Measurements from ENCODE around the gene NAB2. TPM values are rescaled to one million over a fixed set of nuclear protein-coding genes. Genes with fewer than 3 reads are reported as not detected.

Gene NAB2
- total and polyA plus RNA-seq, 10 of the 15 experiments (the other 5 are each of a cell fraction or from before 2014, with no cell fraction given), result 0.35 to 35.2 (median 15.3) TPM

GRCh38 chr12:57088354-57089270 is at the start of gene NAB2 (continued):
- TF ChIP-seq STAT1 (conservative IDR thresholded peaks at IDR 0.05) (no peak), MTA2 (IDR thresholded peaks at IDR 0.05; ENCODE audit: low read depth) (no peak), HCFC1 (IDR thresholded peaks at IDR 0.05; ENCODE audit: low read length) (no peak; the same call in 1 of the 2 replicates), MEF2A (IDR thresholded peaks at IDR 0.05; ENCODE audit: insufficient read depth, low read depth, low read length) (peak; percentile 51; the same call in 1 of the 2 replicates), EZH2 (IDR thresholded peaks at IDR 0.05; ENCODE audit: borderline replicate concordance, control insufficient read depth, low read depth, low read length) (no peak), CEBPZ (IDR thresholded peaks at IDR 0.05; ENCODE audit: low read depth, low read length) (no peak), PML (IDR thresholded peaks at IDR 0.05; ENCODE audit: low read length) (no peak), ZNF274 (IDR thresholded peaks at IDR 0.05; ENCODE audit: insufficient read depth, insufficient read length) (no peak), ZSCAN29 (IDR thresholded peaks at IDR 0.05) (no peak), CREM (IDR thresholded peaks at IDR 0.05; ENCODE audit: low read depth) (peak; percentile 50; the same call in 1 of the 2 replicates), BHLHE40 (IDR thresholded peaks at IDR 0.05; ENCODE audit: borderline replicate concordance in 1 of 2, low read depth in 2 of 2, low read length in 1 of 2) (peak; percentile 94 to 96), YY1 (IDR thresholded peaks at IDR 0.05; ENCODE audit: low read depth, low read length) (peak; percentile 45; the same call in 1 of the 2 replicates), GATAD2B (conservative IDR thresholded peaks at IDR 0.05; ENCODE audit: low read depth) (peak; percentile 33)
- TF ChIP-seq, protein P1, sequence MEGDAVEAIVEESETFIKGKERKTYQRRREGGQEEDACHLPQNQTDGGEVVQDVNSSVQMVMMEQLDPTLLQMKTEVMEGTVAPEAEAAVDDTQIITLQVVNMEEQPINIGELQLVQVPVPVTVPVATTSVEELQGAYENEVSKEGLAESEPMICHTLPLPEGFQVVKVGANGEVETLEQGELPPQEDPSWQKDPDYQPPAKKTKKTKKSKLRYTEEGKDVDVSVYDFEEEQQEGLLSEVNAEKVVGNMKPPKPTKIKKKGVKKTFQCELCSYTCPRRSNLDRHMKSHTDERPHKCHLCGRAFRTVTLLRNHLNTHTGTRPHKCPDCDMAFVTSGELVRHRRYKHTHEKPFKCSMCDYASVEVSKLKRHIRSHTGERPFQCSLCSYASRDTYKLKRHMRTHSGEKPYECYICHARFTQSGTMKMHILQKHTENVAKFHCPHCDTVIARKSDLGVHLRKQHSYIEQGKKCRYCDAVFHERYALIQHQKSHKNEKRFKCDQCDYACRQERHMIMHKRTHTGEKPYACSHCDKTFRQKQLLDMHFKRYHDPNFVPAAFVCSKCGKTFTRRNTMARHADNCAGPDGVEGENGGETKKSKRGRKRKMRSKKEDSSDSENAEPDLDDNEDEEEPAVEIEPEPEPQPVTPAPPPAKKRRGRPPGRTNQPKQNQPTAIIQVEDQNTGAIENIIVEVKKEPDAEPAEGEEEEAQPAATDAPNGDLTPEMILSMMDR (IDR thresholded peaks at IDR 0.05 in 2 of 3, conservative IDR thresholded peaks at IDR 0.05 in 1 of 3; ENCODE audit: control insufficient read depth in 2 of 3, extremely low read depth in 1 of 3, insufficient read depth in 1 of 3, low read depth in 3 of 3, low read length in 3 of 3), result no peak
- TF ChIP-seq, protein P2, sequence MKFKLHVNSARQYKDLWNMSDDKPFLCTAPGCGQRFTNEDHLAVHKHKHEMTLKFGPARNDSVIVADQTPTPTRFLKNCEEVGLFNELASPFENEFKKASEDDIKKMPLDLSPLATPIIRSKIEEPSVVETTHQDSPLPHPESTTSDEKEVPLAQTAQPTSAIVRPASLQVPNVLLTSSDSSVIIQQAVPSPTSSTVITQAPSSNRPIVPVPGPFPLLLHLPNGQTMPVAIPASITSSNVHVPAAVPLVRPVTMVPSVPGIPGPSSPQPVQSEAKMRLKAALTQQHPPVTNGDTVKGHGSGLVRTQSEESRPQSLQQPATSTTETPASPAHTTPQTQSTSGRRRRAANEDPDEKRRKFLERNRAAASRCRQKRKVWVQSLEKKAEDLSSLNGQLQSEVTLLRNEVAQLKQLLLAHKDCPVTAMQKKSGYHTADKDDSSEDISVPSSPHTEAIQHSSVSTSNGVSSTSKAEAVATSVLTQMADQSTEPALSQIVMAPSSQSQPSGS (IDR thresholded peaks at IDR 0.05; ENCODE audit: low read length), result no peak
- TF ChIP-seq, protein P3, sequence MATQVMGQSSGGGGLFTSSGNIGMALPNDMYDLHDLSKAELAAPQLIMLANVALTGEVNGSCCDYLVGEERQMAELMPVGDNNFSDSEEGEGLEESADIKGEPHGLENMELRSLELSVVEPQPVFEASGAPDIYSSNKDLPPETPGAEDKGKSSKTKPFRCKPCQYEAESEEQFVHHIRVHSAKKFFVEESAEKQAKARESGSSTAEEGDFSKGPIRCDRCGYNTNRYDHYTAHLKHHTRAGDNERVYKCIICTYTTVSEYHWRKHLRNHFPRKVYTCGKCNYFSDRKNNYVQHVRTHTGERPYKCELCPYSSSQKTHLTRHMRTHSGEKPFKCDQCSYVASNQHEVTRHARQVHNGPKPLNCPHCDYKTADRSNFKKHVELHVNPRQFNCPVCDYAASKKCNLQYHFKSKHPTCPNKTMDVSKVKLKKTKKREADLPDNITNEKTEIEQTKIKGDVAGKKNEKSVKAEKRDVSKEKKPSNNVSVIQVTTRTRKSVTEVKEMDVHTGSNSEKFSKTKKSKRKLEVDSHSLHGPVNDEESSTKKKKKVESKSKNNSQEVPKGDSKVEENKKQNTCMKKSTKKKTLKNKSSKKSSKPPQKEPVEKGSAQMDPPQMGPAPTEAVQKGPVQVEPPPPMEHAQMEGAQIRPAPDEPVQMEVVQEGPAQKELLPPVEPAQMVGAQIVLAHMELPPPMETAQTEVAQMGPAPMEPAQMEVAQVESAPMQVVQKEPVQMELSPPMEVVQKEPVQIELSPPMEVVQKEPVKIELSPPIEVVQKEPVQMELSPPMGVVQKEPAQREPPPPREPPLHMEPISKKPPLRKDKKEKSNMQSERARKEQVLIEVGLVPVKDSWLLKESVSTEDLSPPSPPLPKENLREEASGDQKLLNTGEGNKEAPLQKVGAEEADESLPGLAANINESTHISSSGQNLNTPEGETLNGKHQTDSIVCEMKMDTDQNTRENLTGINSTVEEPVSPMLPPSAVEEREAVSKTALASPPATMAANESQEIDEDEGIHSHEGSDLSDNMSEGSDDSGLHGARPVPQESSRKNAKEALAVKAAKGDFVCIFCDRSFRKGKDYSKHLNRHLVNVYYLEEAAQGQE (IDR thresholded peaks at IDR 0.05; ENCODE audit: low read depth, low read length), result 0 out of 2 replicates have a peak, but pooled peaks have one; percentile 12
